Muscle of arm (tissue), 12 donors: ENCODE data around the gene SAP30BP. TPM values are rescaled to one million over a fixed set of nuclear protein-coding genes. Genes with fewer than 3 reads are reported as not detected.

Experiments used
- DNase-seq: peaks from one replicate; pipeline ENCODE4 v3.0.0-alpha.2; 2013
- polyA plus RNA-seq, 12 donors: library from polyadenylated mRNA; unstranded; fragments of 120-200 nt; gene quantifications; one replicate each; pipeline ENCODE4 v1.2.1, GENCODE V29; 2013; ENCODE audit not compliant: insufficient read length in 12 of 12

SAP30BP gene
- polyA plus RNA-seq, 12 donors, result 66.0 to 125 (median 72.9) TPM; not detected in 1

- DNase-seq, result no peak
Observed at GRCh38 chr17:75755205-75755901, 88.2 kb downstream of the SAP30BP start.

- DNase-seq, result no peak
Observed at GRCh38 chr17:75755990-75756389, 88.9 kb downstream of the SAP30BP start.

- no peak for DNase-seq
Observed at GRCh38 chr17:75756451-75757085, 89.4 kb downstream of the SAP30BP start.

- no peak for DNase-seq
Observed at GRCh38 chr17:75757086-75757681, 90.0 kb downstream of the SAP30BP start.

Other genes starting within 250 kb of the SAP30BP start
- gene TMEM94, start 210.7 kb upstream of the SAP30BP start, polyA plus RNA-seq, result 10 to 100 TPM in 11 of 12 donors, not detected in 1; 43.9 to 87.2 (median 57.4) TPM
- gene CASKIN2, start 151.8 kb upstream of the SAP30BP start, polyA plus RNA-seq, result 10 to 100 TPM in 11 of 12 donors, not detected in 1; 17.0 to 65.2 (median 20.7) TPM
- gene TSEN54, start 150.8 kb upstream of the SAP30BP start, polyA plus RNA-seq, result 10 to 100 TPM in 11 of 12 donors, not detected in 1; 18.0 to 28.5 (median 20.9) TPM
- gene LLGL2, start 141.6 kb upstream of the SAP30BP start, polyA plus RNA-seq, result 10 to 100 TPM in 2 of 12 donors, 1 to 10 TPM in 9, not detected in 1; 2.1 to 58.8 (median 5.4) TPM
- 100 to 1,000 TPM in 6 of 12 donors, 10 to 100 TPM in 5, not detected in 1; 56.2 to 196 (median 104) TPM for gene MYO15B, start 79.5 kb upstream of the SAP30BP start, polyA plus RNA-seq
- 10 to 100 TPM in 2 of 12 donors, 1 to 10 TPM in 9, not detected in 1; 5.3 to 12.2 (median 7.5) TPM for gene SMIM5, start 33.9 kb upstream of the SAP30BP start, polyA plus RNA-seq
- gene RECQL5, start 184 bp upstream of the SAP30BP start, polyA plus RNA-seq, result 10 to 100 TPM in 11 of 12 donors, not detected in 1; 12.3 to 36.8 (median 16.4) TPM
- 10 to 100 TPM in 3 of 12 donors, 1 to 10 TPM in 8, not detected in 1; 3.3 to 55.7 (median 5.9) TPM for gene ITGB4, start 54.1 kb downstream of the SAP30BP start, polyA plus RNA-seq
- gene GALK1, start 97.9 kb downstream of the SAP30BP start, polyA plus RNA-seq, result 10 to 100 TPM in 11 of 12 donors, not detected in 1; 15.1 to 26.5 (median 21.0) TPM
- 10 to 100 TPM in 11 of 12 donors, not detected in 1; 20.5 to 42.4 (median 26.6) TPM for gene UNK, start 117.5 kb downstream of the SAP30BP start, polyA plus RNA-seq
- 10 to 100 TPM in 2 of 12 donors, 1 to 10 TPM in 9, not detected in 1; 3.1 to 14.7 (median 3.9) TPM for gene UNC13D, start 177.1 kb downstream of the SAP30BP start, polyA plus RNA-seq
- gene WBP2, start 188.0 kb downstream of the SAP30BP start, polyA plus RNA-seq, result 100 to 1,000 TPM in 1 of 12 donors, 10 to 100 TPM in 10, not detected in 1; 43.3 to 104 (median 48.5) TPM
- 10 to 100 TPM in 11 of 12 donors, not detected in 1; 15.8 to 46.4 (median 21.5) TPM for gene TRIM47, start 211.2 kb downstream of the SAP30BP start, polyA plus RNA-seq
- 10 to 100 TPM in 11 of 12 donors, not detected in 1; 11.9 to 19.8 (median 13.9) TPM for gene TRIM65, start 229.6 kb downstream of the SAP30BP start, polyA plus RNA-seq
- gene MRPL38, start 237.5 kb downstream of the SAP30BP start, polyA plus RNA-seq, result 100 to 1,000 TPM in 1 of 12 donors, 10 to 100 TPM in 10, not detected in 1; 44.7 to 117 (median 54.7) TPM